Subcutaneous adipose tissue (tissue), 4 donors: ENCODE results near the gene RECK. TPM values are rescaled to one million over a fixed set of nuclear protein-coding genes. Genes with fewer than 3 reads are reported as not detected.

Source experiments
- CTCF ChIP-seq: fragments of 450-650 bp; IDR thresholded peaks from one replicate; pipeline ENCODE4 v1.5.1; 2016; ENCODE audit warnings: low read depth, mild to moderate bottlenecking, control low read depth, antibody characterized with exemption, moderate library complexity
- total RNA-seq, 4 donors: library from RNA; depleted of rRNA; stranded (reverse); fragments of >200 nt; gene quantifications; one replicate each; pipeline ENCODE4 v1.1.0, GENCODE V29; 2016

RECK gene, protein sequence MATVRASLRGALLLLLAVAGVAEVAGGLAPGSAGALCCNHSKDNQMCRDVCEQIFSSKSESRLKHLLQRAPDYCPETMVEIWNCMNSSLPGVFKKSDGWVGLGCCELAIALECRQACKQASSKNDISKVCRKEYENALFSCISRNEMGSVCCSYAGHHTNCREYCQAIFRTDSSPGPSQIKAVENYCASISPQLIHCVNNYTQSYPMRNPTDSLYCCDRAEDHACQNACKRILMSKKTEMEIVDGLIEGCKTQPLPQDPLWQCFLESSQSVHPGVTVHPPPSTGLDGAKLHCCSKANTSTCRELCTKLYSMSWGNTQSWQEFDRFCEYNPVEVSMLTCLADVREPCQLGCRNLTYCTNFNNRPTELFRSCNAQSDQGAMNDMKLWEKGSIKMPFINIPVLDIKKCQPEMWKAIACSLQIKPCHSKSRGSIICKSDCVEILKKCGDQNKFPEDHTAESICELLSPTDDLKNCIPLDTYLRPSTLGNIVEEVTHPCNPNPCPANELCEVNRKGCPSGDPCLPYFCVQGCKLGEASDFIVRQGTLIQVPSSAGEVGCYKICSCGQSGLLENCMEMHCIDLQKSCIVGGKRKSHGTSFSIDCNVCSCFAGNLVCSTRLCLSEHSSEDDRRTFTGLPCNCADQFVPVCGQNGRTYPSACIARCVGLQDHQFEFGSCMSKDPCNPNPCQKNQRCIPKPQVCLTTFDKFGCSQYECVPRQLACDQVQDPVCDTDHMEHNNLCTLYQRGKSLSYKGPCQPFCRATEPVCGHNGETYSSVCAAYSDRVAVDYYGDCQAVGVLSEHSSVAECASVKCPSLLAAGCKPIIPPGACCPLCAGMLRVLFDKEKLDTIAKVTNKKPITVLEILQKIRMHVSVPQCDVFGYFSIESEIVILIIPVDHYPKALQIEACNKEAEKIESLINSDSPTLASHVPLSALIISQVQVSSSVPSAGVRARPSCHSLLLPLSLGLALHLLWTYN
- total RNA-seq: 10 to 100 TPM; 17.0 to 28.0 (median 21.2) TPM

GRCh38 chr9:36036780-36037548, at the start of gene RECK:
RECK (plus strand) TSS chr9:36036913; CDS start chr9:36036999, 86 bp downstream.
- TF ChIP-seq CTCF: no peak

DNA sequence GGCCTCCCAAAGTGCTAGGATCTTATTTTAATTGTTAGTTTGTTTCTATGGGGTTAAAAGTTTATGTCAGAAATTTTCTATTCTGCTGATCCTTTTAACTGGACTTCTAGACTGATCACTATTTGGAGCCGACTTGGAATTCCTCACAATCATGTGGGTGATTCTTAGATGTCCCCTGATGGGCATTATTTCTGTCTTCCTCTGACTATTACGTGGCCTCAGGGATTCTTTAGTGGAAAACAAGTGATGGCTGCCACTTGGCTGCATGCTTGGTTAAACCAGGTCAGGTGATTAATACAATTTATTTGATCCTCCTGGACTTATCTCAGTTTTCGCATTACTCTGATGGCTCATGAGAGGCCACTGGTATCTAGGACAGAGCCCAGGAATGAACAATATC, 46.6 kb upstream of the RECK start:
- TF ChIP-seq CTCF: no peak

- TF ChIP-seq CTCF: no peak
These were observed 42.6 kb upstream of the RECK start for GRCh38 chr9:35993976-35994720.

DNA sequence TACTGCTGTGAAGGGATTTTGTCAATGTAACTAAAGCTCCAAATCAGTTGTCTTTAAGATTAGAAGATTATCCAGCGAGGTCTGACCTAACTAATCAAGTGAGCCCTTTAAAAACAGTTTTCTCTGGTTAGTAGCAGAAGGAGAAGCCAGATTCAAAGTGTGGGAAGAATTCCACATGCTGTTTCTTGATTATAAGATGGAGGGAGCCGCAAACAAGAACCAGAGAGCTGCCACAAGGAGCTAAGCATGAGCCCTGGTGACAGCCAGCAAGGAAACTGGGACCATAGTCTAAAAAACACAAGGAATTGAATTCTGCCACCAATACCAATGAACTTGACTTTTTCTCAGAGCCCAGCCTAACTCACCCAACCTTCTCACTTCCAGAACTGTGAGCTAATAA, 41.8 kb upstream of the RECK start:
- TF ChIP-seq CTCF: no peak

DNA sequence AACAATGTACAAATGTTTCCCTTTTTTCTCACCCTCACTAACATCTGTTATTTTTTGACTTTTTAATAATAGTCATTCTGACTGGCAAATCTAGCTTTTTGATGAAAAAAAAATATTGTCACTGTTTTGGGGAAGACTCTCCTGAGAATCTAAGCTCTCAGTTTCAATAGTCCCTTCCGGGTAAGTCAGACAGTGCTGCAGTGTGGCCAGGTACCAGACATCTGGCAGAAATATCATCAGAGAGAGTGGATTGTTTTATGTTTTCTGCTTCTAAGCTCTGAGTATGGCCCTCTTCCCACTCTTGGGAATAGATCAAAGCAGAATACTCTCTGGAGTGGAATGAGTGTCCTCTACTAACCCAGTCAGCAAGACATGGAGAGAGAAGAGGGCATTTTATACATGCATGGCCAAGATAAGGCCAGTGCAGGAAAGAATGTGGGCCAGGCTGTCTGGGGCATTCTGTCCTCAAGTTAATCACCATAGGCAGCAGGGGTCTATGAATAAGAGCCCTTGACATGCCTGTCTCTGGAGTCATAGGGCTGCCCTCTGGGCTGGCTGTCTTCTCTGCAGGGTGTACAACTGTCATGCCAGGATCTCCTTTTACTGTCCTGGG, 40.2 kb upstream of the RECK start:
- no peak for TF ChIP-seq CTCF

DNA sequence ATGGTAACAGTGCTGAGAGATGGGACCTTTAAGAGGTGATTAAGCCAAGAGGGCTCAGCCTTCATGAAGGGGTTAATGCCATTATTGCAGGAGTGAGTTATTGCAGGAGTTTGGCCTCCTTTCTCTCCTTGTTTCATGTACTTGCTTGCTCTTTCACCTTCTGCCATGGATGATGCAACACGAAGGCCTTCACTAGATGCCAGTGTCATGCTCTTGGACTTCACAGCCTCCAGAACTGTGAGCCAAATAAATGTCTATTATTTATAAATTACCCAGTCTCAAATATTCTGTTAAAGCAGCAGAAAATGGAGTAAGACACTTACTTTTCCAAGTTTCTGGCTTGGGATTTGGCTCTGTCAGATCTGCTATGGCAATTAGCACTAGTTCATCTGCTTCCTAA, 38.4 kb upstream of the RECK start:
- TF ChIP-seq CTCF: no peak
